K562 (cell line): ENCODE measurements around the gene DENND5B. TPM values are rescaled to one million over a fixed set of nuclear protein-coding genes. Genes with fewer than 3 reads are reported as not detected.

Experiments used
- ATAC-seq: fragments of 200-7000 bp; cut with Tn5 transposase; 3 replicates; pipeline ENCODE4 v1.9.1; 2020; ENCODE audit warnings: moderate library complexity
- BruUV-seq: library from RNA; stranded (reverse); fragments of 400-500 nt; replicated peaks from 2 replicates; lab custom pipeline; 2021; lab: Mats Ljungman, UMichigan
- CTCF ChIA-PET: fragments of 300-600 bp; formaldehyde crosslinking; extraction: SDS; loops from one replicate; lab custom pipeline; 2021; ENCODE audit warnings: low intra/inter-chr PET ratio; lab: Yijun Ruan, JAX
- POLR2A ChIA-PET: fragments of 300-600, 350-650 bp; sonication (Branson Sonifier 250); formaldehyde crosslinking; extraction: SDS; loops from one replicate; lab custom pipeline; 2021; ENCODE audit warnings: antibody characterized with exemption, inconsistent platforms; lab: Yijun Ruan, JAX
- DNase-seq, 4 experiments: peaks; one replicate each; pipeline versions ENCODE4 v3.0.0 to v3.0.0-alpha.2; 2011 to 2018; ENCODE audit warnings: low spot score in 3 of 4, mixed read lengths in 3 of 4; ENCODE audit errors: extremely low read depth in 1 of 4
- FAIRE-seq: peaks from 2 replicates; lab custom pipeline; 2011; peaks lifted over from hg19 to GRCh38; lab: Jason Lieb, UNC
- H2AFZ ChIP-seq: 2 replicates; pipeline ENCODE4 v1.6.0; 2011; ENCODE audit warnings: low read depth, low read length, control low read depth, inconsistent platforms
- H3K27ac ChIP-seq: fragments of 200-600 bp; 3 replicates; pipeline ENCODE4 v1.8.0; 2011; ENCODE audit warnings: low read depth, mild to moderate bottlenecking, control low read depth, inconsistent platforms, low read length, moderate library complexity, mixed read lengths; ENCODE audit errors: extremely low read depth
- H3K27me3 ChIP-seq, 2 experiments: fragments of 300-600 bp in 1 of 2; 2 replicates in 1 of 2; 3 replicates in 1 of 2; pipeline versions ENCODE4 v1.6.0 to v1.8.0; 2011; ENCODE audit warnings: inconsistent platforms in 2 of 2, low read length in 2 of 2, mild to moderate bottlenecking in 1 of 2, mixed read lengths in 1 of 2, moderate library complexity in 1 of 2; ENCODE audit not compliant: control insufficient read depth in 2 of 2, insufficient read depth in 2 of 2
- H3K36me3 ChIP-seq: fragments of 300-600 bp; 3 replicates; pipeline ENCODE4 v1.8.0; 2011; ENCODE audit warnings: mild to moderate bottlenecking, low read length, inconsistent platforms; ENCODE audit not compliant: control insufficient read depth, insufficient read depth
- H3K4me1 ChIP-seq, 2 experiments: fragments of 200-600 bp in 1 of 2; replicated peaks in 1 of 2; 2 replicates in 1 of 2; 3 replicates in 1 of 2; pipeline versions ENCODE4 v1.5.1 to v1.8.0; 2011; ENCODE audit warnings: inconsistent platforms in 2 of 2, low read length in 2 of 2, mild to moderate bottlenecking in 1 of 2, mixed read lengths in 1 of 2, moderate library complexity in 1 of 2; ENCODE audit not compliant: control insufficient read depth in 2 of 2, insufficient read depth in 2 of 2
- H3K4me2 ChIP-seq: 2 replicates; pipeline ENCODE4 v1.6.1; 2011; ENCODE audit warnings: low read length, control low read depth, inconsistent platforms, mixed read lengths; ENCODE audit not compliant: insufficient read depth
- H3K4me3 ChIP-seq: fragments of 200-600 bp; sonication (generic), shearing (Covaris generic); 2 replicates; pipeline ENCODE4 v1.5.1; 2016; ENCODE audit warnings: control low read depth, inconsistent platforms
- H3K79me2 ChIP-seq: fragments of 200-600 bp; 3 replicates; pipeline ENCODE4 v1.8.0; 2011; ENCODE audit warnings: low read length, inconsistent platforms; ENCODE audit not compliant: control insufficient read depth, insufficient read depth
- H3K9ac ChIP-seq, 2 experiments: 2 replicates each; pipeline versions ENCODE4 v1.6.0 to v1.6.1; 2011; ENCODE audit warnings: low read depth in 2 of 2, low read length in 2 of 2, control low read depth in 1 of 2, inconsistent platforms in 1 of 2, mild to moderate bottlenecking in 1 of 2, mixed read lengths in 1 of 2; ENCODE audit not compliant: insufficient read depth in 1 of 2
- H3K9me1 ChIP-seq: one replicate; pipeline ENCODE4 v1.6.0; 2011; ENCODE audit warnings: inconsistent platforms, mild to moderate bottlenecking, low read length, moderate library complexity; ENCODE audit not compliant: control insufficient read depth, insufficient read depth
- H3K9me3 ChIP-seq: replicated peaks from 2 replicates; pipeline ENCODE4 v1.5.1; 2011; ENCODE audit warnings: low read depth, low read length, inconsistent platforms; ENCODE audit not compliant: control insufficient read depth, insufficient read depth
- H4K20me1 ChIP-seq: replicated peaks from 2 replicates; pipeline ENCODE4 v1.6.1; 2011; ENCODE audit warnings: low read length, inconsistent platforms, mixed read lengths; ENCODE audit not compliant: control insufficient read depth, insufficient read depth
- CHD7 ChIP-seq: fragments of 200-600 bp; sonication (generic); IDR thresholded peaks from one replicate; pipeline ENCODE4 v1.6.1; 2012; ENCODE audit warnings: mild to moderate bottlenecking, low read depth, low read length, inconsistent platforms
- DIDO1 ChIP-seq: fragments of 450-650 bp; IDR thresholded peaks from 2 replicates; pipeline ENCODE4 v1.6.1; 2016; ENCODE audit warnings: low read depth, missing biosample characterization, missing genetic modification characterization
- ETS2 ChIP-seq: IDR thresholded peaks from 2 replicates; pipeline ENCODE4 v1.6.1; 2016; ENCODE audit warnings: borderline replicate concordance, missing genetic modification characterization, mild to moderate bottlenecking, moderate library complexity, missing compliant biosample characterization; ENCODE audit not compliant: poor library complexity, severe bottlenecking
- HDGF ChIP-seq: fragments of 450-650 bp; IDR thresholded peaks from 2 replicates; pipeline ENCODE4 v1.6.1; 2016
- HMG20B ChIP-seq: fragments of 250-450 bp; sonication (Bioruptor Pico); IDR thresholded peaks from 2 replicates; pipeline ENCODE4 v1.5.0; 2021; ENCODE audit warnings: mild to moderate bottlenecking
- NELFE ChIP-seq: IDR thresholded peaks from 2 replicates; pipeline ENCODE4 v1.6.1; 2011; ENCODE audit warnings: mild to moderate bottlenecking; ENCODE audit not compliant: insufficient read depth, insufficient read length
- NRF1 ChIP-seq, 2 experiments: fragments of 450-650 bp; IDR thresholded peaks in 1 of 2; conservative IDR thresholded peaks in 1 of 2; 2 replicates each; pipeline ENCODE4 v1.6.1; 2014; ENCODE audit warnings: mild to moderate bottlenecking in 2 of 2
- PHF8 ChIP-seq: fragments of 200-600 bp; sonication (generic); IDR thresholded peaks from 2 replicates; pipeline ENCODE4 v1.6.1; 2012; ENCODE audit warnings: mixed run types, mild to moderate bottlenecking, inconsistent platforms, low read length, moderate library complexity, borderline replicate concordance
- ZFP91 ChIP-seq: sonication (generic); formaldehyde crosslinking; IDR thresholded peaks from 2 replicates; pipeline ENCODE4 v1.8.0; 2022; ENCODE audit warnings: mild to moderate bottlenecking, missing genetic modification reagents
- ZNF57 ChIP-seq: fragments of 450-650 bp; formaldehyde crosslinking; IDR thresholded peaks from 2 replicates; pipeline ENCODE4 v1.4.0; 2020; ENCODE audit warnings: mild to moderate bottlenecking, moderate library complexity
- ZNF766 ChIP-seq: fragments of 200-800 bp; sonication (Bioruptor generic); conservative IDR thresholded peaks from 2 replicates; pipeline ENCODE4 v1.6.1; 2016; ENCODE audit warnings: missing genetic modification characterization, missing compliant biosample characterization
- WGBS: fragments of 100-300 bp; shearing (Covaris generic); methylation state at CpG from one replicate; pipeline ENCODE4 v1.1.6; 2016; ENCODE audit warnings: low coverage, mixed read lengths; ENCODE audit not compliant: insufficient coverage; ENCODE audit errors: missing lambda C conversion rate; 5-methylcytosine and 5-hydroxymethylcytosine counted together
- in situ Hi-C: fragments of 300-500 bp; cut with MboI; formaldehyde crosslinking; loops from 4 replicates; pipeline ENCODE4 v1.15.0; 2018; ENCODE audit warnings: inconsistent platforms, mixed read lengths
- intact Hi-C: fragments of 100-400 bp; cut with micrococcal nuclease; formaldehyde crosslinking; loops from 2 replicates; pipeline ENCODE4 v1.14.2; 2022
- polyA plus RNA-seq, 8 experiments: library from polyadenylated mRNA; depleted of rRNA in 4 of 8; stranded (reverse) in 5 of 8; unstranded in 3 of 8; fragments of >200 nt; fragmentation: Nextera tagmentation in 2 of 8; fragmentation: Illumina TruSeq in 1 of 8; extraction: Ambion mirVana in 2 of 8; extraction: Trizol in 1 of 8; gene quantifications; 2 replicates each; pipeline versions ENCODE4 v1.2.1 to v1.2.3, GENCODE V29; 2011 to 2014; ENCODE audit warnings: inconsistent platforms in 1 of 8, missing spikeins in 1 of 8
- total RNA-seq, 7 experiments: library from RNA; depleted of rRNA in 6 of 7; stranded (reverse); fragments of >200 nt in 6 of 7; fragmentation: Illumina TruSeq in 2 of 7; extraction: Trizol in 2 of 7; gene quantifications; 2 replicates each; pipeline versions ENCODE4 v1.2.1 to v1.2.3, GENCODE V29; 2011 to 2021; ENCODE audit warnings: low replicate concordance in 1 of 7

Gene DENND5B
- total and polyA plus RNA-seq, 9 of the 15 experiments (the other 6 are each of a cell fraction or from before 2014, with no cell fraction given), result 0.99 to 6.0 (median 3.6) TPM

GRCh38 chr12:31498424-31498823, 92.5 kb downstream of the DENND5B start:
- Histone ChIP-seq H3K4me2 (no peak overlapping the region), H4K20me1 (no peaks in the 10 kb centered on the region), H2AFZ (no peak overlapping the region), H3K79me2 (no peaks in the 10 kb centered on the region), H3K9ac (no peak overlapping the region), H3K27me3 (no peaks in the 10 kb centered on the region), H3K4me1 (no peaks in the 10 kb centered on the region), H3K9me1 (no peaks in the 10 kb centered on the region), H3K36me3 (no peaks in the 10 kb centered on the region), H3K4me3 (no peak overlapping the region), H3K27ac (no peak overlapping the region), H3K9me3 (no peaks in the 10 kb centered on the region)
- WGBS, result 23% methylated on average over 4 of the region's 4 CpGs
- CTCF ChIA-PET, result no interaction called here
- no TSS peak for BruUV-seq
- ATAC-seq (no peak), DNase-seq (no peak), FAIRE-seq (no peak)
- in situ Hi-C loops (no loop called here), intact Hi-C loops (no loop called here)
- POLR2A ChIA-PET, result interaction anchor here (1.5 kb wide), 1 partner anchor 13 kb away, joined by 3 read pairs; no protein-coding TSS in a partner anchor
- TF ChIP-seq NRF1 (conservative IDR thresholded peaks at IDR 0.05 in 1 of 2, IDR thresholded peaks at IDR 0.05 in 1 of 2) (no peak), NELFE (no peak), ZFP91 (CRISPR knock-in tag) (no peak), HDGF (no peak), HMG20B (CRISPR knock-in tag) (no peak), CHD7 (no peak), DIDO1 (tag) (no peak), ETS2 (no peak), ZNF57 (CRISPR knock-in tag) (no peak), ZNF766 (CRISPR knock-in tag) (no peak), PHF8 (no peak)
